Ectodermal cell (in vitro differentiated cells): ENCODE measurements around the gene SCAF1. TPM values are rescaled to one million over a fixed set of nuclear protein-coding genes. Genes with fewer than 3 reads are reported as not detected.

Experiments used
- H3K27ac ChIP-seq: 2 replicates; pipeline ENCODE4 v1.7.0; 2013; ENCODE audit warnings: mild to moderate bottlenecking, low read depth, low read length; ENCODE audit not compliant: insufficient read depth, poor library complexity, severe bottlenecking
- H3K27me3 ChIP-seq: 2 replicates; pipeline ENCODE4 v1.7.0; 2013; ENCODE audit warnings: mild to moderate bottlenecking, low read length; ENCODE audit not compliant: insufficient read depth, control insufficient read depth, poor library complexity, severe bottlenecking
- H3K36me3 ChIP-seq: one replicate; pipeline ENCODE4 v1.7.0; 2013; ENCODE audit warnings: low read length; ENCODE audit not compliant: control insufficient read depth, insufficient read depth
- H3K4me1 ChIP-seq: one replicate; pipeline ENCODE4 v1.7.0; 2013; ENCODE audit warnings: low read length; ENCODE audit not compliant: control insufficient read depth, insufficient read depth
- H3K4me3 ChIP-seq: 2 replicates; pipeline ENCODE4 v1.7.0; 2013; ENCODE audit warnings: low read depth, low read length, control low read depth; ENCODE audit not compliant: insufficient read depth
- H3K9me3 ChIP-seq: 2 replicates; pipeline ENCODE4 v1.7.0; 2013; ENCODE audit warnings: mild to moderate bottlenecking, low read length, moderate library complexity; ENCODE audit not compliant: control insufficient read depth
- WGBS, 2 experiments: methylation state at CpG; one replicate each; pipeline ENCODE4 v1.1.7; 2013; ENCODE audit warnings: missing lambda C conversion rate in 2 of 2; 5-methylcytosine and 5-hydroxymethylcytosine counted together
- polyA plus RNA-seq, 4 experiments: library from polyadenylated mRNA; stranded (reverse); fragments of 50-300 nt; gene quantifications; one replicate each; pipeline ENCODE4 v1.2.3, GENCODE V29; 2013

The SCAF1 gene
- polyA plus RNA-seq (2013, experiment 1 of 4), result 68.2 TPM
- 74.4 TPM for polyA plus RNA-seq (2013, experiment 2 of 4)
- polyA plus RNA-seq (2013, experiment 3 of 4), result 46.6 TPM
- polyA plus RNA-seq (2013, experiment 4 of 4), result 47.8 TPM

DNA sequence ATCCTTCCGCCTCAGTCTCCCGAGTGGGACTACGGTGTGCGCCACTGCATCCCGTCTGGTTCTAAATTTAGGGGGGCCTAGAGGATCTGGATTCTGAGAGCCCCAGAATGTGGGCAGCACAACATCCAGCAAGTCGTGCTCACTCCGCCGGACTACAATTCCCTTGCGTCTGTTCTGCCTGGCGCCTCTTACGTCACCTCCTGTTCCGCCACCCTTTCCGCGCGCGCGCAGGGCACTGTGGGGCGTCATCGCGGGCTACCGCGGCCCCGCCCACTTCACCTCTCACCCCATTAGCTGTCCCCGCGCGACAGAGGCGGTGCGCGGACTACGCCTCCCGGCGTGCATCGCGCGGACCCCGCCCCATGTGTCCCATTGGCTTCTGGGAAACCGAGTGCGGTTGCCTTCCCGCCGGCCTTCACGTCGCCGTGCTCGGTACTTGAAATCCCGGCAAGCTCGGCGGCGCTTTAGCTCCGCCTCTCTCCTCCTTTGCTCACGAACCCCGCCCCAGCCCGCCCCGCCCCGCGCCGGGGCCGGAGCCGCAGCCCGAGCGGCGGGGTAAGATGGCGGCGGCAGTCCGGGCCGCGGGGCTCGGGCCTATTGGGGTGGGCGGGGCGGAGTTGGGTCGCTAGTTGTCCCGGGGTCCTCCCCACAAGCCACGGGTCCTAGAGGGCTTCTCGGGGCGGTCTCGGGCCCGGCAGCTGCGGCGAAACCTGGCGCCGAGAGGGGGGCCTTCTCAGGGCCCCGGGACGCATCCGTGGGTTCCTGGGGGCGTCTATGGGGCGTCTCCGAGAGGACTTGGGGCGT, at the start of gene SCAF1:
Gene SCAF1, plus strand, starts transcription at position 522 of the 804 bp plus-strand sequence. CDS start 2,818 bp downstream, outside the sequence.
- Histone ChIP-seq H3K27me3 (peaks cover 4% of the 10 kb centered on the region), H3K9me3 (no peaks in the 10 kb centered on the region), H3K4me1 (peaks cover 26% of the 10 kb centered on the region), H3K27ac (peak within 1 kb of the TSS; percentile 99), H3K4me3 (peak within 1 kb of the TSS; percentile 82), H3K36me3 (peaks cover 13% of the 10 kb centered on the region)
- 0% methylated on average over 87 of the region's 87 CpGs for WGBS, 2 experiments

- H3K27me3 ChIP-seq, result no peaks in the 10 kb centered on the region
- peaks cover 19% of the 10 kb centered on the region for H3K36me3 ChIP-seq
- no peaks in the 10 kb centered on the region for H3K9me3 ChIP-seq
- WGBS, 2 experiments, result 1% methylated on average over 28 of the region's 28 CpGs
- peak overlapping the region; percentile 69 for H3K27ac ChIP-seq
- peaks cover 6% of the 10 kb centered on the region for H3K4me1 ChIP-seq
- H3K4me3 ChIP-seq, result peak overlapping the region; percentile 99
Observed at GRCh38 chr19:49592486-49593232, 49.4 kb upstream of the SCAF1 start.

GRCh38 chr19:49593233-49594113, 48.5 kb upstream of the SCAF1 start:
- Histone ChIP-seq H3K9me3 (no peaks in the 10 kb centered on the region), H3K4me1 (peaks cover 6% of the 10 kb centered on the region), H3K27me3 (no peaks in the 10 kb centered on the region), H3K27ac (peak overlapping the region; percentile 69), H3K4me3 (peak overlapping the region; percentile 99), H3K36me3 (peaks cover 23% of the 10 kb centered on the region)
- 6 to 7% methylated on average over 25 to 27 of the region's 27 CpGs for WGBS, 2 experiments

DNA sequence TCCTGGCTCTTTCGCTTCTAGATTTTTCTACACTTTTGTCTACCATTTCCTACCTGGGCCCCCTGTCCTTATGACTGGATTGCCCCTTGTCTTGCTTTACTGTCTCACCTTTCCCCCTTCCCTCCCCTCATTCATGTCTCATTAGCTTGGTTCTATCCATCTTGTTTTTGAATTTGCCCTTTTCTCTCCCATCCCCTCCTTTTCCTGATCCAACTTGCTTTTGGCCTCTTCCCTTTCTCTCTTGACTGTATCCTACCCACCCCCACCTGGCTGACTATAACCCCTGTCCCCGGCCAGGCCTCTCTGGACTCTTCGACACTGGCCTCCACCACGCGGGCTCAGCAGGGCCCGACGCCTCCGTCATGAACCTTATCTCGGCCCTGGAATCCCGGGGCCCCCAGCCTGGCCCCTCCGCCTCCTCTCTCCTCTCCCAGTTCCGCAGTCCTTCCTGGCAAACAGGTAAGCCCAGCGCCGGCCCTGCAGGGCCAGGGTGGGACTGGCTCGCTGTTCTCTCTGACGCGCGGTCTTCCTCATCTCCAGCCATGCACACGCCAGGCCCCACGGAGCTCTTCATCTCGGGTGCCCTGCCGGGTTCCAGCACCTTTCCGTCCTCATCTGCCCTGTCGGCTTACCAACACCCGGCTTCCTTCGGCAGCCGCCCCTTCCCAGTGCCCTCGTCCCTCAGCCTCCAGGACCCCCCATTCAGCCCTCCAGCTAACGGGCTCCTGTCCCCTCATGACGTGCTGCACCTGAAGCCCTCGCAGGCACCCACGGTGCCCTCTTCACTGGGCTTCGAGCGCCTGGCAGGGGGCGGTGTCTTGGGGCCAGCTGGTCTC, 47.6 kb upstream of the SCAF1 start:
- Histone ChIP-seq H3K36me3 (peaks cover 31% of the 10 kb centered on the region), H3K27me3 (no peaks in the 10 kb centered on the region), H3K4me1 (peaks cover 6% of the 10 kb centered on the region), H3K9me3 (no peaks in the 10 kb centered on the region), H3K27ac (no peak overlapping the region), H3K4me3 (no peak overlapping the region)
- 95 to 97% methylated on average over 35 of the region's 35 CpGs for WGBS, 2 experiments

DNA sequence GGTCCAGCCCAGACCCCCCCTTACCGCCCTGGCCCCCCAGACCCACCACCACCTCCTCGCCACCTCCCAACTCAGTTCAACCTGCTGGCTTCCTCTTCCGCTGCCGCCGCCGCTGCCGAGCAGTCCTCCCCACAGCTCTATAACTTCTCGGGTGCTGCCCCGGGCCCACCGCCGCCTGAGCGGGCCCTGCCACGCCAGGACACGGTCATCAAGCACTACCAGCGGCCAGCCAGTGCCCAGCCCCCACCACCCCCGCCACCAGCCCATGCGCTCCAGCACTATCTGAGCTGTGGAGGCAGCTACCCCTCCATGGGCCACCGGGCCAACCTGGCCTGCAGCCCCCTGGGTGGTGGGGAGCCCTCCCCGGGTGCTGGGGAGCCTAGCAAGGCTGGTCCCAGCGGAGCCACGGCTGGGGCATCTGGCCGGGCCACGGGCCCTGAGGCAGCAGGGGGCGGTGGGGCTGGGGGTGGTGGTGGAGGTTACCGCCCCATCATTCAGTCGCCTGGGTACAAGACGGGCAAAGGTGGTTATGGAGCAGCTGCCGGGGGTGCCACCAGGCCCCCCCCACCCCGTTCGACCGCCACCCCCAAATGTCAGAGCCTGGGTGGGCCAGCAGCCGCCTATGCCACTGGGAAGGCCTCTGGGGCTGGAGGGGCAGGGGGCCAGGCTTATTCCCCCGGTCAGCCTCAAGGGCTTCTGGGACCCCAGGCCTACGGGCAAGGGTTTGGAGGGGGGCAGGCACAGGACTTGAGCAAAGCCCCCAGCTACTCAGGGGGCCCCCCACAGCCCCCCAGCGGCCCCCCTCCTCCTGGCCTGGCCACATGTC, 46.8 kb upstream of the SCAF1 start:
- Histone ChIP-seq H3K27ac (no peak overlapping the region), H3K9me3 (no peaks in the 10 kb centered on the region), H3K4me3 (no peak overlapping the region), H3K27me3 (no peaks in the 10 kb centered on the region), H3K4me1 (peaks cover 6% of the 10 kb centered on the region), H3K36me3 (peaks cover 39% of the 10 kb centered on the region)
- WGBS, 2 experiments, result 93 to 95% methylated on average over 35 of the region's 35 CpGs

- peaks cover 6% of the 10 kb centered on the region for H3K4me1 ChIP-seq
- no peak overlapping the region for H3K27ac ChIP-seq
- H3K27me3 ChIP-seq, result no peaks in the 10 kb centered on the region
- no peaks in the 10 kb centered on the region for H3K9me3 ChIP-seq
- WGBS, 2 experiments, result 94 to 95% methylated on average over 32 of the region's 32 CpGs
- H3K36me3 ChIP-seq, result peaks cover 44% of the 10 kb centered on the region
- H3K4me3 ChIP-seq, result no peak overlapping the region
Observed at GRCh38 chr19:49595819-49596404, 46.1 kb upstream of the SCAF1 start.

DNA sequence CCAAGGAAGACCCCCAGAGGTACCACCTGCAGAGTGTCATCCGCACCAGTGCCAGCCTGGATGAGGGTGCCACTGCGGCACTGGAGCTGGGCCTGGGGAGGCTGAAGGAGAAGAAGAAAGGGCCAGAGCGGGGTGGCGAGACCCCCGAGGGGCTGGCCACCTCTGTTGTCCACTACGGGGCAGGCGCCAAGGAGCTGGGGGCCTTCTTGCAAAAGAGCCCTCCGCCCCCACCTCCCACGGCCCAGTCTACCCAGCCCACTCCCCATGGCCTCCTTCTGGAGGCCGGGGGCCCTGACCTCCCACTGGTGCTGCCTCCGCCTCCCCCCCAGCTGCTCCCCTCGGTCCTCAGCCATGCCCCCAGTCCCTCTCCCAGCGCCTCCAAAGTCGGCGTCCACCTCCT, 45.6 kb upstream of the SCAF1 start:
- H3K9me3 ChIP-seq, result no peaks in the 10 kb centered on the region
- peaks cover 44% of the 10 kb centered on the region for H3K36me3 ChIP-seq
- no peaks in the 10 kb centered on the region for H3K27me3 ChIP-seq
- peaks cover 6% of the 10 kb centered on the region for H3K4me1 ChIP-seq
- no peak overlapping the region for H3K4me3 ChIP-seq
- WGBS, 2 experiments, result 94 to 96% methylated on average over 15 of the region's 15 CpGs
- no peak overlapping the region for H3K27ac ChIP-seq

DNA sequence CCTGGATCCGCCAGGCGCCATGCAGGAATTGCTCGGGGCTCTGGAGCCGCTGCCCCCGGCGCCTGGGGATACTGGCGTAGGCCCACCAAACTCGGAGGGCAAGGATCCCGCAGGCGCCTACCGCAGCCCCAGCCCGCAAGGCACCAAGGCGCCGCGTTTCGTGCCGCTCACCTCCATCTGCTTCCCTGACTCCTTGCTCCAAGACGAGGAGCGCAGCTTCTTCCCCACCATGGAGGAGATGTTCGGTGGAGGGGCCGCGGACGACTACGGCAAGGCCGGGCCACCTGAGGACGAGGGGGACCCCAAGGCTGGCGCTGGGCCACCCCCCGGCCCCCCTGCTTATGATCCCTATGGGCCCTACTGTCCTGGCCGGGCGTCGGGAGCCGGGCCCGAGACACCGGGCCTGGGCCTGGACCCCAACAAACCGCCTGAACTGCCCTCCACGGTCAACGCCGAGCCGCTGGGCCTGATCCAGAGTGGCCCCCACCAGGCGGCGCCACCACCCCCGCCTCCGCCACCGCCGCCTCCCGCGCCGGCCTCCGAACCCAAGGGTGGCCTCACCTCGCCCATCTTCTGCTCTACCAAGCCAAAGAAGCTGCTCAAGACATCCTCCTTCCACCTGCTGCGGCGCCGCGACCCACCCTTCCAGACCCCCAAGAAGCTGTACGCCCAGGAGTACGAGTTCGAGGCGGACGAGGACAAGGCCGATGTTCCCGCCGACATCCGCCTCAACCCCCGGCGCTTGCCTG, 44.9 kb upstream of the SCAF1 start:
- peaks cover 6% of the 10 kb centered on the region for H3K4me1 ChIP-seq
- peaks cover 50% of the 10 kb centered on the region for H3K36me3 ChIP-seq
- no peaks in the 10 kb centered on the region for H3K9me3 ChIP-seq
- no peak overlapping the region for H3K27ac ChIP-seq
- 96 to 97% methylated on average over 65 of the region's 65 CpGs for WGBS, 2 experiments
- no peak overlapping the region for H3K4me3 ChIP-seq
- H3K27me3 ChIP-seq, result no peaks in the 10 kb centered on the region
